Superior temporal gyrus (tissue), 1 donor: ENCODE data around the gene NGDN.
"Not testable (repeated sequence)": the region's sequence is repeated elsewhere in the genome, so short reads cannot be mapped to it uniquely, and the experiment has no call there.

ENCODE experiments used
- DNase-seq: peaks from one replicate; pipeline ENCODE4 v3.0.0-alpha.2; 2016; ENCODE audit errors: extremely low spot score

NGDN gene

GRCh38 chr14:23438101-23438971, 31.2 kb upstream of the NGDN start:
- DNase-seq, result no peak

GRCh38 chr14:23439107-23439835, 30.2 kb upstream of the NGDN start:
- DNase-seq, result no peak

DNA sequence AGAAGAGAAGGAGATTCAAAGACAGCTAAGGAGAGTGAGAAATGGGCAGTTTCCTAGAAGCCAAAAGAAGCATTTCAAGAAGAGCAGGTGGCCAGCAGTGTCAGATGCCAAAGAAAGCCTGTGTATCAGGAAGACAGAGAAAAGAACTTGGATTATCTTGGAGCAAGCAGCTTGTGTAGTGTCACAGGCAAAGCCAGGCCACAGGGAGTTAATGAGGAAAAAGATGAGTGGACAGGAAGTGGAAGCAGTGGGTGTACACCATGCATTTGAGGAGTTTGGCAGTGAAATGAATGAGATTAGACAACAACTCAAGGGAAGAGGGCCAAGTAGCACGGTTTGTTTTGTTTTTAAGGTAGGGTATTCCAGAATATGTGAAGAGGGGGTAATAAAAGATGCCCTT, 28.4 kb upstream of the NGDN start:
- no peak for DNase-seq

DNA sequence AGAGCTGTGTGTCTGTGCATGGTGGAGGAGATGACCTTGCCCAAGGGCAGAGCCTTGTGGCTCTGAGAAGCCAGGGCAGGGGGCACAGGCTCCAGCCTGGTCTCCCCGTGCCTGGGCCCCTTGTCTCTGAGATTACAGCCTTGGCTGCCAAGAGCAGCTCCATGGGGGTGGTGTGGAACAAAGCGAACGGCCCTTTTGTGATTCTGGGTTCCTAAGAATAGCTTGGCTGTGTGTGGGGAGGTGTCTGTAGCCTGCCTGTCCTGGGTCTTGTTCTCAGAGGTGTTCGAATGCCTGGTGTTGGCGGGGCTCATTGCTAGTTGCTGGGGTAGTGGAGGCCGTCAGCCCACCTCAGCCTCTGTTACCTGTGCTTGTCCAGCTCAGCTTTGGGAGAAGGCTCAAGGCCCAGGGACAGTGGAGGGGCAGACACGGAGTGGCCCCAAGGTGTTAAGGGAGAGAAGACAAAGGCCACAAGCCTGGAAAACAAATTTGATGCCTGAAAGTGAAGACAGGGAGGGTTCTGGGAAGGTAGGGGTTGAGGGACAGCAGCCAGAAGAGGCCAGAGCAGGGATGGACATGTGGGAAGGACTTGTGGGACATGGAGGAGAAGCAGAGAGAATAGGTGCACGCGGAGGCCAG, 26.7 kb upstream of the NGDN start:
- DNase-seq, result no peak

DNA sequence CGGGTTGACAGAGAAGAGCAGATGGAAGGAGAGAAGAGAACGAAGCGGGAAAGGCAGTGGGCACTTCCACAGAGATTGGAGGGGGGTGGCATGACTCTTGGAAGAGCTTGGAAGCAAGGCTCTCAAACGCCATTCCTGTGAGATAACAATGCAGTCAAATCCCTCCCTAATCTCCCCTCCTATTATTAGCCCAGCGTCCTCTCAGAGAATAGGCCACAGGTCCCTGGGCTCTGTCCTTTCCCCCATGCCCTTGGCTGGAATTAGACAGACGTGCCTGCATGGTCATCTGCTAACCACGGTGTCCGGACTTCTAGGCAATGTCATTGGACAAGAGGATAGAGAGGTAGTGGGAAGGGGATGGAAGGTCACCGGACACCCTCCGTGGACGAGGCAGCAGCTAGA, 26.1 kb upstream of the NGDN start:
- no peak for DNase-seq

DNA sequence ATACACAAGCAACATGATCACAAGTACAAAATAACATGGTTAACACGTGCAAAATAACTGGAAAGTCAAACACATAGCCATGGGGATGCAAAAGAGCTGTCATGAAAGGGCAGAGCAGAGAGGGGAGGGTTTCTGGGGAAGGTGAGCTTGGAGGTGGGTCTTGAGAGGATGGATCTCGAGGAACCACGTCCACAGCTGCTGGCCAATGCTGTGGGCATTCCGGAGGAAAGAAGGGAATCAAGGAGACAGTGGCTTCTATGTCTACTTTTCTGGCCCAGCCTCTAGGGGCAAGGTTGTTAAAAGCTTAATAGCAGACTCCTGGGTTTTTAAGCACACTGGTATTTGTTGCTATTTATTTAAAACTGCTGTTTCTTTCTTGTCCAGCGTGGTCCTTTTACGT, 25.6 kb upstream of the NGDN start:
- DNase-seq, result no peak

GRCh38 chr14:23444314-23444713, 25.2 kb upstream of the NGDN start:
- DNase-seq, result no peak

DNA sequence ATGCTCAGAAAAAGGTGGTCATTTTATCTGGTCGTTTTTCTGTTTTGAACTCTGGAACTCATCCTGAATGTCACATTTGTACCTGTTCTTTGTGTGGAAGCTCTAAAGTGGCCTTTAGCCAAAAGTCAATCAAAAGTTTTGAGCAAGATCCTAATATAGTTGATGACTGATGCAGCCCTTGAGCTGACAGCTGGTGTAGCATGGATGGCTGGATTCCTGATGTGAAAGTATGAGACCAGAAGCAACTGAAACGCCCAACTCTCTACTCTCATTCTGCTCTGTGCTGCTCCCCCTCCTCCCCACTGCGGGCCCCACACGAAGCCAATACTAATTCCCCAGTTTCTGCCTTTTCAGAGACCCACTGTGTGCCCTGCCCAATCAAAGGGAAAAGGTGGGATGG, 23.7 kb upstream of the NGDN start:
- no peak for DNase-seq

GRCh38 chr14:23446291-23446851, 23.1 kb upstream of the NGDN start:
- DNase-seq, result no peak

- DNase-seq, result no peak
Measured at GRCh38 chr14:23447361-23448350, 21.8 kb upstream of the NGDN start.

DNA sequence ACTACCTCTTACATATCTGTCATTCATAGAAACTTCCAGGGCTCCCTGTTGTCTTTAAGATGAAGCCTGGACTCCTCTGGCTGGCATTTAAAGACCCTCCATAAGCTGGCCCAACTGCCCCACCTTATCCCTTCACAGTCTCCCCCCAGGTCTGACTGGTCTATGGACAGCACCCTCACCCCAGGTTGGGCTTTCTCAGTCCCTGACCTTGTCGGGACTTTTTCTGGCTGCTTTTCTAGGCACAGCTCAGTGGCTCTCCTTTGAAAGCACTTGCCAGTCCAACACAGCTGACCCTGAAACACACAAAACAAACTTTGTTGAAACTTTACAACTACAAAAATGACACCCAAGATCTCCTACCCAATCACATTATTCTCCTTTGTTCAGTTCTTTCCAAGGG, 20.2 kb upstream of the NGDN start:
- DNase-seq, result no peak

DNA sequence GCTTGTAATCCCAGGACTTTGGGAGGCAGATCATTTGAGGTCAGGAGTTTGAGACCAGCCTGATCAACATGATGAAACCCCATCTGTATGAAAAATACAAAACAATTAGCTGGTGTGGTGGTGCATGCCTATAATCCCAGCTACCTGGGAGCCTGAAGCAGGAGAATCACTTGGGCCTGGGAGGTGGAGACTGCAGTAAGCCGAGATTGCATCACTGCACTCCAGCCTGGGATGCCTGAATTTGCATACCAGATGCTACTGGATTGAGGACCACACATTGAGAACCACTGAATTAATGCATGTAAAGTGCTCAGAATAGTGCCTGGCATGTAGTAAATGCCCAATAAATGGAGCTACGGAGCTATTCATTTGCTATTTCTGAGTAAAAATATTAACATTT, 19.1 kb upstream of the NGDN start:
- no peak for DNase-seq

DNA sequence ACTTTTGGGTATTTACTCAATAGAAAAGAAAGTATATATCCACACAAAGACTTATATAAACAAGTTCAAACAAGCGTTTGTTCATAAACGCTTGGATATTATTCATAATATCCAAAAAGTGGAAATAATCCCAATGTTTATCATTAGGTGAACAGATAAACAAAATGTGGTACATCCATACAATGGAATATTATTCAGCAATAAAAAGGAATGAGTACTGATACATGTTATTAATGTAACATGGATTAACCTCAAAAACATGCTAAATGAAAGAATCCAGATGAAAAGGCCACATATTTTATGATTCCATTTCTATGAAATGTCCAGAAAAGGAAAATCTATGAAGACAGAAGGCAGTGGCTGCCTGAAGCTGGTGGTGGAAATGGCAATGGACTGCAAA, 17.3 kb upstream of the NGDN start:
- DNase-seq, result no peak

DNA sequence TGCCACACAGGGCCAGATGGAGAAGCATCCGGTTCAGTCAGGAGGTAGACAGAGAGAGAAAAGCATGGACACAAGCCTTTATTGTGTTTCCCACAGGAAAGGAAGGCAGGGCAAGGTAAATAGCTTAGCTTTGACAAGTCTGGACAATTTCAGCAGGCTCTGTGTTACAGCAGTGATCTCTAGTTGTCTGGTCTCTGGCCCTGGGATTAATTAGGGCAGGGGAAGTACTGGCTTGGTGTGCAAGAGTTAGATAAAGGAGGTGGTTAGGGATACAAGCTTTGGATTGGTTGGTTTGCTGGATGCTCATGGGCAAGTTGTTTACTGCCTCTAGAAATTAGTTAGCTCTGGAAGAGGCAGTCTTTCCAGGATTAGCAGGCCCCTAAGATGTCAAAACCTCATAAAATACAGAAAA, 15.1 kb upstream of the NGDN start:
- no peak for DNase-seq

DNA sequence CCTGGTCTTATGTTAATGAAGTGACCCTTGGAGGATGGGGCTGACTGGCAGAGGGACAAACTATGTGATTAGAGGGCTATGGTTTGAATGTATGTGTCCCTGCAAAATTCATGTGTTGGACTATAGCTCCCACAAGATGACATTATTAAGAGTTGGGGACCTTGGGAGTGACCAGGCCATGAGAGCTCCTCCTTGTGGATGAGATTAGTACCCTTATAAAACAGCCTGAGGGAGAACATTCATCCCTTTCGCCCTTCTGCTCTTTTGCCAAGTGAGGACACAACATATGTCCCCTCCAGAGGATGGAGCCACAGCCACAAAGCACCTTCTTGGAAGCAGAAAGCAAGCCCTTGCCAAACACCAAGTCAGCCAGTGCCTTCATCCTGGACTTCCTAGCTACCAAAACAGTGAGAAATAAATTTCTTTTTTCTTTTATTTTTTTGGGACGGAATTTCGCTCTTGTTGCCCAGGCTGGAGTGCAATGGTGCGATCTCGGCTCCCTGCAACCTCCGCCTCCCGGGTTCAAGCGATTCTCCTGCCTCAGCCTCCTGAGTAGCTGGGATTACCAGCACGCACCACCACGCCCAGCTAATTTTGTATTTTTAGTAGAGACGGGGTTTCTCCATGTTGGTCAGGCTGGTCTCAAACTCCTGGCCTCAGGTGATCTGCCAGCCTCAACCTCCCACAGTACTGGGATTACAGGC, 12.5 kb upstream of the NGDN start:
- not testable (repeated sequence) for DNase-seq

- no peak for DNase-seq
Measured at GRCh38 chr14:23457587-23458445, 11.7 kb upstream of the NGDN start.

DNA sequence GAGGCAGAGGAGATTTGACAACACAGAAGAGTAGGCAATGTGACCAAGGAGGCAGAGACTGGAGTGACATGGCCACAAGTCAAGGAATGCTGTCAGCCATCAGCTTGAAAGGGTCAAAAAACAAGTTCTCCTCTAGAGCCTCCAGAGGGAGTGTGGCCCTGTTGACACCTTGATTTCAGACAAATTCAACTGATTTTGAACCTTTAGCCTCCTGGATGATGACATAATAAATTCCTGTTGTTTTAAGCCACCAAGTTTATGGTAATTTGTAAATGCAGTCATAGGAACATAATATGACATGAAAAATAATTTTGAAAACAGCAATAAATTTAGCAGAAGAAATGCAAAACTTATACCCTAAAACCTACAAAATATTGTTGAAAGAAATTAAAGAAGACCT, 8.5 kb upstream of the NGDN start:
- DNase-seq, result no peak

GRCh38 chr14:23464700-23465099, 4.8 kb upstream of the NGDN start:
- no peak for DNase-seq

DNA sequence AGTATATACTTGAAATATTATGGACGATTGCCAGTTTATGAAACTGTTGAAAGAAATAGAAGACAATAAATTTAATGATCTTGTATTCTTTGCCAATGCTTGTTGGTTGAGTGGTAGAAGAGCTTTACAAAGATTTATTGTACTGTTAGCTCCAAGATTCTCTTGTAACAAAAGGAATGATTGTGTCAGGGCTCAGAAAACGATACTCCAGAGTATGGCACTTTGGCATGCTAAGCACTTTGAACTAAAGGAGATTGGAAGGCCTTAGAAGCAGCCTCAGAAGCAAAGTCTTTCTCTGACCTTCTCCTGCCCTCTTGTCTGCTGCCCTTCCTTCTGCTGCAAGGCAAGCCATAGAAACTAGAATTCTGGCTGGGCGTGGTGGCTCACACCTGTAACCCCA, 4.2 kb upstream of the NGDN start:
- DNase-seq, result no peak

DNA sequence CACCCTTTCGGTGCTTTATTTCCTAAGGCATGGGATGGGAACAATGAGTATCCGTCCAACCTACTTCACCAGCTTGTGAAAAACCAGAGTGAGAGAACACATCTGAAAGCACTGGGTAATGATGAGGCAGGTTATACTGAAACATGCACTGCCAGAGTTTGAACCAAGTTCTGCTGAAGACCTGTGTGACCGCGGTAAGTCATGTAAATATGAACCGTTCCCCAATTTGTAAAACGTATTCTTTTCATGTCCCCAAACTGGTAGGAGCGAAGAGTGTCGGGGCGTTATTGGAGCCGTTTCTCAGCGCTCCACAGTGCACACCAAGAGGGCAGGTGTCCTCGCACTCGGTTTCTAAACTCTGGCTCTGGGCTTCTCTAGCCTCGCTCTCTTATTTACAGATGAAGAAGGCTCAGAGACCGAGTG, 788 bp upstream of the NGDN start:
- no peak for DNase-seq
